Activated T-helper 2 cell treated with anti-CD3 and anti-CD28 coated beads, Interferon-gamma antibody, Interleukin-2, Interleukin-4, amounts not matched to agents 10 μg/mL and 5 μg/mL and 100 μg/mL, durations not matched to agents 14 hours and 24 hours and 36 hours (primary cell): ENCODE measurements around the gene HRH1. TPM values are rescaled to one million over a fixed set of nuclear protein-coding genes. Genes with fewer than 3 reads are reported as not detected.
"Not testable (repeated sequence)": the region's sequence is repeated elsewhere in the genome, so short reads cannot be mapped to it uniquely, and the experiment has no call there.

Experiments
- DNase-seq: peaks from one replicate; pipeline ENCODE4 v3.0.0; 2021; ENCODE audit warnings: low spot score
- H3K27ac Mint-ChIP-seq: one replicate; pipeline ENCODE4 v1.8.0; 2021; ENCODE audit warnings: mixed read lengths
- H3K27me3 Mint-ChIP-seq: one replicate; pipeline ENCODE4 v1.8.0; 2021; ENCODE audit warnings: low read depth, mixed read lengths
- H3K36me3 Mint-ChIP-seq: one replicate; pipeline ENCODE4 v1.8.0; 2021; ENCODE audit warnings: low read depth, mixed read lengths
- H3K4me1 Mint-ChIP-seq: one replicate; pipeline ENCODE4 v1.8.0; 2021; ENCODE audit warnings: low read depth, mixed read lengths
- H3K4me3 Mint-ChIP-seq: one replicate; pipeline ENCODE4 v1.8.0; 2021; ENCODE audit warnings: low read depth, mild to moderate bottlenecking, moderate library complexity, mixed read lengths
- H3K9me3 Mint-ChIP-seq: one replicate; pipeline ENCODE4 v1.8.0; 2021; ENCODE audit warnings: mixed read lengths
- intact Hi-C: fragments of 100-400 bp; cut with micrococcal nuclease; formaldehyde crosslinking; loops from one replicate; pipeline ENCODE4 v1.15.1; 2023
- total RNA-seq: library from RNA; stranded (reverse); gene quantifications from 2 replicates; pipeline ENCODE4 v1.2.3, GENCODE V29; 2022

HRH1 gene
- total RNA-seq, 1 donor from 2014 or later, result 1.3 TPM

- Mint-ChIP-seq H3K9me3 (no peaks in the 10 kb centered on the region), H3K4me1 (peaks cover 14% of the 10 kb centered on the region), H3K27me3 (peaks cover 1% of the 10 kb centered on the region), H3K36me3 (no peaks in the 10 kb centered on the region), H3K4me3 (no peak overlapping the region), H3K27ac (no peak overlapping the region)
- intact Hi-C loops, result no loop called here
- no peak for DNase-seq
Observed at GRCh38 chr3:11195201-11195600, 40.9 kb downstream of the HRH1 start.

- Mint-ChIP-seq H3K9me3 (no peaks in the 10 kb centered on the region), H3K4me3 (peak overlapping the region; percentile 6), H3K27me3 (peaks cover 1% of the 10 kb centered on the region), H3K27ac (peak overlapping the region; percentile 83), H3K4me1 (peaks cover 14% of the 10 kb centered on the region), H3K36me3 (no peaks in the 10 kb centered on the region)
- no peak for DNase-seq
- intact Hi-C loops, result no loop called here
Observed at GRCh38 chr3:11195721-11196332, 41.5 kb downstream of the HRH1 start.

GRCh38 chr3:11197484-11197883 is 43.2 kb downstream of the HRH1 start:
- intact Hi-C loops, result no loop called here
- Mint-ChIP-seq H3K27me3 (peaks cover 1% of the 10 kb centered on the region), H3K9me3 (no peaks in the 10 kb centered on the region), H3K4me1 (peaks cover 14% of the 10 kb centered on the region), H3K36me3 (no peaks in the 10 kb centered on the region), H3K4me3 (no peak overlapping the region), H3K27ac (no peak overlapping the region)
- DNase-seq, result no peak

- H3K4me3 Mint-ChIP-seq, result no peak overlapping the region
Observed at GRCh38 chr3:11198070-11198469, 43.8 kb downstream of the HRH1 start.

GRCh38 chr3:11198495-11198894 is 44.2 kb downstream of the HRH1 start:
- Mint-ChIP-seq H3K36me3 (no peaks in the 10 kb centered on the region), H3K4me3 (no peak overlapping the region), H3K9me3 (no peaks in the 10 kb centered on the region), H3K27ac (no peak overlapping the region), H3K27me3 (peaks cover 7% of the 10 kb centered on the region), H3K4me1 (peaks cover 14% of the 10 kb centered on the region)
- intact Hi-C loops, result no loop called here
- no peak for DNase-seq

More at GRCh38 chr3:11198070-11198469, 43.8 kb downstream of the HRH1 start:
- Mint-ChIP-seq H3K36me3 (no peaks in the 10 kb centered on the region), H3K27me3 (peaks cover 6% of the 10 kb centered on the region), H3K9me3 (no peaks in the 10 kb centered on the region), H3K27ac (no peak overlapping the region), H3K4me1 (peaks cover 14% of the 10 kb centered on the region)
- DNase-seq, result no peak
- intact Hi-C loops, result no loop called here

GRCh38 chr3:11199902-11200845 is 45.9 kb downstream of the HRH1 start:
- H3K9me3 Mint-ChIP-seq, result no peaks in the 10 kb centered on the region
- intact Hi-C loops, result no loop called here
- H3K36me3 Mint-ChIP-seq, result no peaks in the 10 kb centered on the region

GRCh38 chr3:11201251-11202019 is 47.1 kb downstream of the HRH1 start:
- H3K4me1 Mint-ChIP-seq, result peaks cover under 1% of the 10 kb centered on the region
- H3K4me3 Mint-ChIP-seq, result no peak overlapping the region
- no peaks in the 10 kb centered on the region for H3K36me3 Mint-ChIP-seq
- peaks cover 12% of the 10 kb centered on the region for H3K27me3 Mint-ChIP-seq
- H3K27ac Mint-ChIP-seq, result no peak overlapping the region
- no peaks in the 10 kb centered on the region for H3K9me3 Mint-ChIP-seq
- DNase-seq, result no peak
- intact Hi-C loops, result no loop called here

More at GRCh38 chr3:11199902-11200845, 45.9 kb downstream of the HRH1 start:
- Mint-ChIP-seq H3K27ac (no peak overlapping the region), H3K4me1 (peaks cover 13% of the 10 kb centered on the region), H3K27me3 (peaks cover 12% of the 10 kb centered on the region), H3K4me3 (no peak overlapping the region)
- DNase-seq, result no peak

- H3K27me3 Mint-ChIP-seq, result peaks cover 12% of the 10 kb centered on the region
- DNase-seq, result no peak
- H3K27ac Mint-ChIP-seq, result no peak overlapping the region
- no peaks in the 10 kb centered on the region for H3K9me3 Mint-ChIP-seq
- H3K36me3 Mint-ChIP-seq, result no peaks in the 10 kb centered on the region
- H3K4me3 Mint-ChIP-seq, result no peak overlapping the region
- H3K4me1 Mint-ChIP-seq, result peaks cover 1% of the 10 kb centered on the region
- intact Hi-C loops, result no loop called here
Observed at GRCh38 chr3:11203961-11204360, 49.7 kb downstream of the HRH1 start.

- Mint-ChIP-seq H3K27me3 (peaks cover 12% of the 10 kb centered on the region), H3K4me1 (peaks cover 1% of the 10 kb centered on the region), H3K27ac (no peak overlapping the region), H3K36me3 (no peaks in the 10 kb centered on the region), H3K9me3 (no peaks in the 10 kb centered on the region), H3K4me3 (no peak overlapping the region)
- intact Hi-C loops, result no loop called here
- DNase-seq, result no peak
Observed at GRCh38 chr3:11204697-11205348, 50.5 kb downstream of the HRH1 start.

GRCh38 chr3:11205881-11206280 is 51.6 kb downstream of the HRH1 start:
- intact Hi-C loops, result not testable (repeated sequence)
- H3K27me3 Mint-ChIP-seq, result peaks cover 15% of the 10 kb centered on the region

GRCh38 chr3:11206316-11206715 is 52.0 kb downstream of the HRH1 start:
- H3K4me1 Mint-ChIP-seq, result peaks cover 1% of the 10 kb centered on the region
- H3K27me3 Mint-ChIP-seq, result peaks cover 16% of the 10 kb centered on the region
- H3K9me3 Mint-ChIP-seq, result no peaks in the 10 kb centered on the region
- no peaks in the 10 kb centered on the region for H3K36me3 Mint-ChIP-seq
- no peak overlapping the region for H3K27ac Mint-ChIP-seq
- no peak overlapping the region for H3K4me3 Mint-ChIP-seq
- intact Hi-C loops, result no loop called here
- DNase-seq, result no peak

More at GRCh38 chr3:11205881-11206280, 51.6 kb downstream of the HRH1 start:
- H3K9me3 Mint-ChIP-seq, H3K4me1 Mint-ChIP-seq, DNase-seq, H3K27ac Mint-ChIP-seq, H3K36me3 Mint-ChIP-seq, H3K4me3 Mint-ChIP-seq: not testable (repeated sequence)

- H3K4me1 Mint-ChIP-seq, result peaks cover 1% of the 10 kb centered on the region
- no peak overlapping the region for H3K27ac Mint-ChIP-seq
- peaks cover 16% of the 10 kb centered on the region for H3K27me3 Mint-ChIP-seq
- intact Hi-C loops, result no loop called here
- H3K36me3 Mint-ChIP-seq, result no peaks in the 10 kb centered on the region
- no peak overlapping the region for H3K4me3 Mint-ChIP-seq
- no peaks in the 10 kb centered on the region for H3K9me3 Mint-ChIP-seq
- no peak for DNase-seq
Observed at GRCh38 chr3:11206953-11207352, 52.7 kb downstream of the HRH1 start.
